ENCODE measurements around the gene RBM19.
"Not testable (repeated sequence)": the region's sequence is repeated elsewhere in the genome, so short reads cannot be mapped to it uniquely, and the experiment has no call there.

The RBM19 gene

GRCh38 chr12:113818833-113819232, 147.3 kb downstream of the RBM19 start:
- no peak for DNase-seq (ENCODE audit: low spot score)
- no peak for TF ChIP-seq CTCF (IDR thresholded peaks at IDR 0.05; ENCODE audit: extremely low read depth, missing control alignments)

- no peak for DNase-seq (ENCODE audit: low spot score)
- no peak for TF ChIP-seq CTCF (IDR thresholded peaks at IDR 0.05; ENCODE audit: extremely low read depth, missing control alignments)
These were observed 147.8 kb downstream of the RBM19 start for GRCh38 chr12:113818283-113818682.

- no peak for TF ChIP-seq CTCF (IDR thresholded peaks at IDR 0.05; ENCODE audit: extremely low read depth, missing control alignments)
- DNase-seq (ENCODE audit: low spot score): no peak
These were observed 149.3 kb downstream of the RBM19 start for GRCh38 chr12:113816866-113817265.

- no peak for TF ChIP-seq CTCF (IDR thresholded peaks at IDR 0.05; ENCODE audit: extremely low read depth, missing control alignments)
- no peak for DNase-seq (ENCODE audit: low spot score)
These were observed 151.1 kb downstream of the RBM19 start for GRCh38 chr12:113815031-113815430.

GRCh38 chr12:113813229-113813541, 152.9 kb downstream of the RBM19 start:
- no peak for DNase-seq (ENCODE audit: low spot score)
- no peak for TF ChIP-seq CTCF (IDR thresholded peaks at IDR 0.05; ENCODE audit: extremely low read depth, missing control alignments)

- no peak for TF ChIP-seq CTCF (IDR thresholded peaks at IDR 0.05; ENCODE audit: extremely low read depth, missing control alignments)
- no peak for DNase-seq (ENCODE audit: low spot score)
These were observed 153.5 kb downstream of the RBM19 start for GRCh38 chr12:113812411-113813228.

GRCh38 chr12:113809462-113810220, 156.5 kb downstream of the RBM19 start:
- DNase-seq (ENCODE audit: low spot score): not testable (repeated sequence)

Data from GM20000 (cell line).